Measurements from ENCODE around the gene SERPINB5. TPM values are rescaled to one million over a fixed set of nuclear protein-coding genes. Genes with fewer than 3 reads are reported as not detected.

SERPINB5 gene
- total RNA-seq, 3 donors from 2014 or later: 12.6 to 17.4 TPM; not detected in 1

DNA sequence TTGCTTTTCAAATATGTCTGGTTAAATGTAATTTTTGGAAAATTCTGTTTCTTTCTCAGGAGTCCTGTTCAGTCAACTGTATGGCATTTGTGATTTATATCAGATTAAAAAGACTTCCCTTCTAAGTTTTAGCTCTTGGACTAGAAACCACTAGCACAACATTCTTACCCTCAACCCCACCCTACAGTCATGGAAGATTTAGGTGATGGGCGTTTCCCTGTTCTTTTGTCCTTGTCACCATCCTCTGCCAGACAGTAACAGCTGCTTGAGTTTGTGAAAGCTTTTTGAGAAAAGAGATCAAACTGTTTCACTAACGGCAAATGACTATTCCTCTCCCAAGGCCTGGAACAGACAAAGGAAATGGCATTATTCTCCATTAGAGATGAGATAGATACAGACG lies 31.8 kb downstream of the SERPINB5 start:
- H3K27me3 ChIP-seq: peaks cover 0 to 9% of the 10 kb centered on the region in 2 donors
- no peaks in the 10 kb centered on the region for H3K9me3 ChIP-seq
- no peak for DNase-seq (ENCODE audit: low spot score in 2 of 2)
- H3K27ac ChIP-seq: no peak overlapping the region
- H3K4me1 ChIP-seq: no peaks in the 10 kb centered on the region
- H3K4me3 ChIP-seq: no peak overlapping the region
- intact Hi-C loops (cut with DNase I; ENCODE audit: low total_unique reads): no loop called here
- H3K36me3 ChIP-seq: no peaks in the 10 kb centered on the region
- TF ChIP-seq, protein P1, sequence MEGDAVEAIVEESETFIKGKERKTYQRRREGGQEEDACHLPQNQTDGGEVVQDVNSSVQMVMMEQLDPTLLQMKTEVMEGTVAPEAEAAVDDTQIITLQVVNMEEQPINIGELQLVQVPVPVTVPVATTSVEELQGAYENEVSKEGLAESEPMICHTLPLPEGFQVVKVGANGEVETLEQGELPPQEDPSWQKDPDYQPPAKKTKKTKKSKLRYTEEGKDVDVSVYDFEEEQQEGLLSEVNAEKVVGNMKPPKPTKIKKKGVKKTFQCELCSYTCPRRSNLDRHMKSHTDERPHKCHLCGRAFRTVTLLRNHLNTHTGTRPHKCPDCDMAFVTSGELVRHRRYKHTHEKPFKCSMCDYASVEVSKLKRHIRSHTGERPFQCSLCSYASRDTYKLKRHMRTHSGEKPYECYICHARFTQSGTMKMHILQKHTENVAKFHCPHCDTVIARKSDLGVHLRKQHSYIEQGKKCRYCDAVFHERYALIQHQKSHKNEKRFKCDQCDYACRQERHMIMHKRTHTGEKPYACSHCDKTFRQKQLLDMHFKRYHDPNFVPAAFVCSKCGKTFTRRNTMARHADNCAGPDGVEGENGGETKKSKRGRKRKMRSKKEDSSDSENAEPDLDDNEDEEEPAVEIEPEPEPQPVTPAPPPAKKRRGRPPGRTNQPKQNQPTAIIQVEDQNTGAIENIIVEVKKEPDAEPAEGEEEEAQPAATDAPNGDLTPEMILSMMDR (IDR thresholded peaks at IDR 0.05): no peak
- TF ChIP-seq POLR2A (IDR thresholded peaks at IDR 0.05): no peak
- TF ChIP-seq POLR2AphosphoS5 (IDR thresholded peaks at IDR 0.05): no peak

DNA sequence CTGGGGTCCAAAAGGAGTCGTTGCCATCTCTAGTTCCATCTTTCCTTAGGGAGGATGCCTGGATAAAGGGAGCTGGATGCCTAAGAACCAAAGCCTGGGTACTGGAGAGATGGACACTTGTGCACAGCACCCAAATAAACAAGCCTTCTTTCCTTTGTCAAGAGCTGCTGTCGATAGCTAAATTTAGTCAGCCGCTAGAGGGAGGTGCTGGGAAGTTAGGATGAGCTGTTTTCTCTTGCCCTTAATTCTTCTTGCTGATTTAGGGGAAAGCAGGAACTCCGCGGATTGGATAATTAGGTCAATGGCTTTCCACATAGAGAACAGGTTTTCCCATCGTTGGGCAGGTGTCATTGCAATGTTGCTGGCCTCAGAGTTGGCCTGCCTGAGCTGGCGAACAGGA lies 34.5 kb downstream of the SERPINB5 start:
- intact Hi-C loops (cut with DNase I; ENCODE audit: low total_unique reads): no loop called here
- H3K36me3 ChIP-seq: no peaks in the 10 kb centered on the region
- no peak for TF ChIP-seq POLR2AphosphoS5 (IDR thresholded peaks at IDR 0.05)
- no peak for TF ChIP-seq POLR2A (IDR thresholded peaks at IDR 0.05)
- TF ChIP-seq, protein P1 (IDR thresholded peaks at IDR 0.05): peak in 1 of 3 donors; percentile 29
- no peaks in the 10 kb centered on the region for H3K9me3 ChIP-seq
- no peak overlapping the region for H3K27ac ChIP-seq
- H3K4me1 ChIP-seq: no peaks in the 10 kb centered on the region
- no peak overlapping the region for H3K4me3 ChIP-seq
- H3K27me3 ChIP-seq: peaks cover 0 to 5% of the 10 kb centered on the region in 2 donors
- DNase-seq (ENCODE audit: low spot score in 2 of 2): no peak

DNA sequence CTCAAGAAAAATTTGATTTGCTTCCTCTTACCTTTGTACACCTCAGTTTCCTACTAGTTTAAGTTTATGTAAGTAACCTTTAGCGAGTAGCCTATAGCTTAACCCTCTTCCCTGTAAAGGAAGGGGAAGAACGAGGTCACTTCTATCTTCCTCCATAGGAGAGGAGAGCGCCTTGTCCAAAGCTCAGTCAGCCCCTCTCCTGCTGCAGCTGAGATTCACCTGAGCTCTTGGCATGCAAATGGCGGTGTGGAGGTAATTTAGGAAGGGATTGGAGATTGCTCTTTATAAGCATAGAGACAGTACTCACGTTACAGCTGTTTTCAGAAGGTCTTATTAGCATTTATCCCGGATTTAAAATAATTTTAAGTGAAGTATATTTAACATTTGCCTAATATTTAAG lies 37.6 kb downstream of the SERPINB5 start:
- Histone ChIP-seq H3K36me3 (no peaks in the 10 kb centered on the region), H3K4me1 (no peaks in the 10 kb centered on the region), H3K27ac (no peak overlapping the region), H3K27me3 (peaks cover 0 to 11% of the 10 kb centered on the region in 2 donors), H3K4me3 (no peak overlapping the region), H3K9me3 (no peaks in the 10 kb centered on the region)
- TF ChIP-seq POLR2AphosphoS5 (IDR thresholded peaks at IDR 0.05) (no peak), POLR2A (IDR thresholded peaks at IDR 0.05) (no peak)
- TF ChIP-seq, protein P1 (IDR thresholded peaks at IDR 0.05): no peak
- DNase-seq (ENCODE audit: low spot score in 2 of 2): no peak
- intact Hi-C loops (cut with DNase I; ENCODE audit: low total_unique reads): no loop called here

DNA sequence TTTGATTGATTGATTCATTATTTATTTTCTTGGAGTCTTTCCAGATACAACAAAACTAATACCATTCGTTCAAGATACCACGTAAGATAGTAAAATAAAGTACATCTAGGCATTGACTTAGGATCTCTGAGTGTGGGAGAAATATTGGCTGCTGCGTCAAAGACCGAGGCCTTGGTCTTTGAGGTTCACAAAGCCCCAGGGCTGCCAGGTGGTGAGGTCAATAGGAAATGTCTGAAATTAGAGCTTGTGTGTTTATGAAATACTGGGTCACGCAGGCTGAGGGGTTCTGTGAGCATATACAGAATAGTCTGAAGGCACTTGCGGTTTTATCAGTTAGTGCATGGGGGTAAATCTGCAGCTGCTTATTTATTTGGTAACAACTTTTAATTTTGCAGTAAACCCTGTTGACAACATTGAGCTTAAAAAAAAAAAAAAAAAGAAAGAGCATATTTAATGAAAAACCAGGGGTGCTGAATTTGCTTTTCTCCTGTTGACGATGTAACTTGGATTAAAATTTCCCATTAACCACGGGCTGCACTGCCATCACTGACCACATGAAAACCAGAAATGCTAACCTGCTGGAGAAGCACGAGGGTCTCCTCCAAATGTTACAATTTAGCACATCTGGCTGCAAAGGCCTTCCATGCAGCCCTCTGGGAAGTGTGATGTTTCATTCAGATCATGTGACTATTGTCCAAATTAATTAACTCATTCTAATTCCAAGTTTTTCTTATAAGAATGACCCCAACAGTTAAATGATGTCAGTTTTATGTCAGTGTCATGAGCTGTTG lies 38.3 kb downstream of the SERPINB5 start:
- DNase-seq (ENCODE audit: low spot score in 2 of 2): no peak
- intact Hi-C loops (cut with DNase I; ENCODE audit: low total_unique reads): no loop called here
- TF ChIP-seq POLR2AphosphoS5 (IDR thresholded peaks at IDR 0.05): no peak
- TF ChIP-seq, protein P1 (IDR thresholded peaks at IDR 0.05): peak in 1 of 3 donors; percentile 14
- Histone ChIP-seq H3K4me1 (no peaks in the 10 kb centered on the region), H3K4me3 (no peak overlapping the region), H3K27me3 (peaks cover 0 to 9% of the 10 kb centered on the region in 2 donors), H3K36me3 (no peaks in the 10 kb centered on the region), H3K27ac (no peak overlapping the region), H3K9me3 (no peaks in the 10 kb centered on the region)

DNA sequence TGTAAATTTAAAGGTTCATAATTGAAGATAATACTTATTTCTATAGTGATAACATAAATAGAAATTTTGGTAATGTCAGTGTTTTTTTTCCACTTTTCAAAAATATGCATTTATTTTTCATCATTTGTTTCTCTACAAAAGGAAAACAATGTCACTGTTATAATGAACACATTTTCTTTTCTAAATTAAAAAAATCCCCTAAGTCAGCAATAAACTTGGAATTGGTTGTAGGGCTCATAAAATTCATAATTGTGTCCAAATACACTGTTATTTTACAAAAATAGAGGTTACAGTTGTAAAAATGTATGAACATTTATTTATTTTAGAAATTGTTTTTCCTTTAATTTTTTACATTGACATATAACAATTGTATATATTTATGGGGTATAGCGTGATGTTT lies 39.0 kb downstream of the SERPINB5 start:
- no peak for DNase-seq (ENCODE audit: low spot score in 2 of 2)
- peaks cover 0 to 5% of the 10 kb centered on the region in 2 donors for H3K27me3 ChIP-seq
- H3K4me1 ChIP-seq: no peaks in the 10 kb centered on the region
- intact Hi-C loops (cut with DNase I; ENCODE audit: low total_unique reads): no loop called here
- no peaks in the 10 kb centered on the region for H3K9me3 ChIP-seq
- H3K27ac ChIP-seq: no peak overlapping the region
- H3K36me3 ChIP-seq: no peaks in the 10 kb centered on the region
- no peak overlapping the region for H3K4me3 ChIP-seq
- no peak for TF ChIP-seq POLR2A (IDR thresholded peaks at IDR 0.05)
- TF ChIP-seq, protein P1 (IDR thresholded peaks at IDR 0.05): no peak
- TF ChIP-seq POLR2AphosphoS5 (IDR thresholded peaks at IDR 0.05): no peak

Data from breast epithelium (tissue), 4 donors.